ENCODE measurements around the gene RASGRF1.

DNA sequence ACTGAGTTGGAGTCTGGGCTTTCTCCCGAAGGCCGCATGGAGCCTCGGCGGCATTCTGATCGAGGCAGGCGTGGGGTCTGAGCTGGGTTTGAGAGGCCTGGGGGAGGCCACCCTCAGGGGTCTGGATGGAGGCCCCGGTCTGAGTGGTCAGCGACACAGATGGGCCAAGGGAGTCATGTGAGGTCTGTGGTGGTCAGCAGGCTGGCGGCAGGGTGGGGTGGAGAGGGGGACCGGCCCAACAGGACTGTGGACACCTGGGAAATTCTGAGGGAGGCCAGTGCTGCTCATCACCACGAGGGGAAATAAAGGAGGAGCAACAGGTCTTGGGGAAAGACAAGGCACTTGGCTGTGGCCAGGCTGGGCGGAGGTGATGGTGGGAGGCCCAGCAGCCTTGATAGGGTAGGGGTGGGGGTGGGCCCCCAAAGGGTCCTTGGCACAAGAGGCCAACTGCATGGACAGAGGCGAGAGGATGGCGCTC is 161.9 kb downstream of the RASGRF1 start:
- TF ChIP-seq, protein P1, sequence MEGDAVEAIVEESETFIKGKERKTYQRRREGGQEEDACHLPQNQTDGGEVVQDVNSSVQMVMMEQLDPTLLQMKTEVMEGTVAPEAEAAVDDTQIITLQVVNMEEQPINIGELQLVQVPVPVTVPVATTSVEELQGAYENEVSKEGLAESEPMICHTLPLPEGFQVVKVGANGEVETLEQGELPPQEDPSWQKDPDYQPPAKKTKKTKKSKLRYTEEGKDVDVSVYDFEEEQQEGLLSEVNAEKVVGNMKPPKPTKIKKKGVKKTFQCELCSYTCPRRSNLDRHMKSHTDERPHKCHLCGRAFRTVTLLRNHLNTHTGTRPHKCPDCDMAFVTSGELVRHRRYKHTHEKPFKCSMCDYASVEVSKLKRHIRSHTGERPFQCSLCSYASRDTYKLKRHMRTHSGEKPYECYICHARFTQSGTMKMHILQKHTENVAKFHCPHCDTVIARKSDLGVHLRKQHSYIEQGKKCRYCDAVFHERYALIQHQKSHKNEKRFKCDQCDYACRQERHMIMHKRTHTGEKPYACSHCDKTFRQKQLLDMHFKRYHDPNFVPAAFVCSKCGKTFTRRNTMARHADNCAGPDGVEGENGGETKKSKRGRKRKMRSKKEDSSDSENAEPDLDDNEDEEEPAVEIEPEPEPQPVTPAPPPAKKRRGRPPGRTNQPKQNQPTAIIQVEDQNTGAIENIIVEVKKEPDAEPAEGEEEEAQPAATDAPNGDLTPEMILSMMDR (conservative IDR thresholded peaks at IDR 0.05 in 1 of 2, IDR thresholded peaks at IDR 0.05 in 1 of 2; ENCODE audit: extremely low read depth in 1 of 2, insufficient read depth in 1 of 2, low read depth in 1 of 2, low read length in 2 of 2), result no peak
- no peak for TF ChIP-seq EZH2 (IDR thresholded peaks at IDR 0.05; ENCODE audit: borderline replicate concordance, low read length)

All from mammary epithelial cell (primary cell).